AG09309 (cell line): ENCODE data around the gene SCAMP1.
"Not testable (repeated sequence)": the region's sequence is repeated elsewhere in the genome, so short reads cannot be mapped to it uniquely, and the experiment has no call there.

Experiments
- DNase-seq: peaks from one replicate; pipeline ENCODE4 v3.0.0-alpha.2; 2010; ENCODE audit warnings: low read depth
- H3K4me3 ChIP-seq: 2 replicates; pipeline ENCODE4 v1.5.1; 2011; ENCODE audit warnings: mild to moderate bottlenecking, low read depth, low read length, moderate library complexity; ENCODE audit not compliant: control insufficient read depth
- TF ChIP-seq, protein P1 (sequence below): IDR thresholded peaks from 2 replicates; pipeline ENCODE4 v1.5.1; 2011; ENCODE audit warnings: mild to moderate bottlenecking, low read depth, low read length, inconsistent platforms; ENCODE audit not compliant: insufficient read depth, control insufficient read depth; ENCODE audit errors: missing control alignments

SCAMP1 gene

GRCh38 chr5:78339617-78340436, 20.6 kb upstream of the SCAMP1 start:
- no peak for DNase-seq

GRCh38 chr5:78341440-78341839, 19.0 kb upstream of the SCAMP1 start:
- H3K4me3 ChIP-seq = no peak overlapping the region
- TF ChIP-seq, protein P1, sequence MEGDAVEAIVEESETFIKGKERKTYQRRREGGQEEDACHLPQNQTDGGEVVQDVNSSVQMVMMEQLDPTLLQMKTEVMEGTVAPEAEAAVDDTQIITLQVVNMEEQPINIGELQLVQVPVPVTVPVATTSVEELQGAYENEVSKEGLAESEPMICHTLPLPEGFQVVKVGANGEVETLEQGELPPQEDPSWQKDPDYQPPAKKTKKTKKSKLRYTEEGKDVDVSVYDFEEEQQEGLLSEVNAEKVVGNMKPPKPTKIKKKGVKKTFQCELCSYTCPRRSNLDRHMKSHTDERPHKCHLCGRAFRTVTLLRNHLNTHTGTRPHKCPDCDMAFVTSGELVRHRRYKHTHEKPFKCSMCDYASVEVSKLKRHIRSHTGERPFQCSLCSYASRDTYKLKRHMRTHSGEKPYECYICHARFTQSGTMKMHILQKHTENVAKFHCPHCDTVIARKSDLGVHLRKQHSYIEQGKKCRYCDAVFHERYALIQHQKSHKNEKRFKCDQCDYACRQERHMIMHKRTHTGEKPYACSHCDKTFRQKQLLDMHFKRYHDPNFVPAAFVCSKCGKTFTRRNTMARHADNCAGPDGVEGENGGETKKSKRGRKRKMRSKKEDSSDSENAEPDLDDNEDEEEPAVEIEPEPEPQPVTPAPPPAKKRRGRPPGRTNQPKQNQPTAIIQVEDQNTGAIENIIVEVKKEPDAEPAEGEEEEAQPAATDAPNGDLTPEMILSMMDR = no peak
- no peak for DNase-seq

More at GRCh38 chr5:78339617-78340436, 20.6 kb upstream of the SCAMP1 start:
- TF ChIP-seq, protein P1 = no peak
- H3K4me3 ChIP-seq = no peak overlapping the region

GRCh38 chr5:78345485-78345884, 14.9 kb upstream of the SCAMP1 start:
- DNase-seq = no peak
- no peak overlapping the region for H3K4me3 ChIP-seq
- TF ChIP-seq, protein P1 = no peak

GRCh38 chr5:78353520-78353919, 6.9 kb upstream of the SCAMP1 start:
- no peak for DNase-seq
- TF ChIP-seq, protein P1 = no peak

DNA sequence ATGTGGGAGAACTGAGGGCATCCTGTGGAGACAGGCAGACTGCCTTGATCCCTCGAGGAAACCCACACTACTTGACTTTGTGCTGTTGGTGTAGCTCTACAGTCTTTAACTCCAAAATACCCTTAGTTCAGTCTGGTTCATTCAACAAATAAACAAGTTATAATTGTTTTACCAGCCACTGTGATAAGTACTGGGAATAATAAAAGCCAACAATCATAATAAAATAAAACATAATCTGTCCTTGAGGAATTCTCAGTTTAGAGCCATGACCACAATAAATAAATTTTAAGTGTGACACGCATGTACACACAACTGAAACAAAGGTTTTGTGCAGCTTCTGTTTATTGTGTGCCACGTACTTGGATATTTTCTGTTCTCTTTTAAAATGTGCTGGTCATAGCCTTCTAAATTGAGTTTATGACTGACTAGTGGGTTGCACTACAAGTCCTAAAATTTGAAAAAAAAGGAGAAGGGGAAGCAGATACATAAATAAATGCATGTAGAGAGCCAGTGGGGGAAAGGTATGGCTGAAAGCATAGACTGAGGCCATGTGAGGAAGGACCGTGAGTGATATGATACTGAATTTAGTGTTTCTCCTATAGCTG, 6.2 kb upstream of the SCAMP1 start:
- TF ChIP-seq, protein P1 = no peak
- no peak for DNase-seq
- no peak overlapping the region for H3K4me3 ChIP-seq

More at GRCh38 chr5:78353520-78353919, 6.9 kb upstream of the SCAMP1 start:
- no peak overlapping the region for H3K4me3 ChIP-seq

GRCh38 chr5:78355561-78355960, 4.9 kb upstream of the SCAMP1 start:
- no peak for DNase-seq
- H3K4me3 ChIP-seq = no peak overlapping the region
- TF ChIP-seq, protein P1 = no peak

DNA sequence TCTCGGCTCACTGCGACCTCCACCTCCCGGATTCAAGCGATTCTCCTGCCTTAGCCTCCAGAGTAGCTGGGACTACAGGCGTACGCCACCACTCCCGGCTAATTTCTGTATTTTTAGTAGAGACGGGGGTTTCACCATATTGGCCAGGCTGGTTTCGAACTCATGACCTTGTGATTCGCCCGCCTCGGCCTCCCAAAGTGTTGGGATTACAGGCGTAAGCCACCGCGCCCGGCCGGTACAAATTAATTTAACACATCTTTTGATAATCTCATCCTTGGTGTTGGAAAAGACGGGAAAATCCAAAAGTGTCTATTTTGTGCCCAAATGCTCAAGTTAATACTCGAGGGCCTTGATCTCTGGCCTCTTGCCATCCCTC, 974 bp upstream of the SCAMP1 start:
- DNase-seq = not testable (repeated sequence)
- peak overlapping the region; percentile 94 for H3K4me3 ChIP-seq
